Measurements from ENCODE around the gene CDC42BPB.

Gene CDC42BPB

GRCh38 chr14:102994689-102995088 lies 62.7 kb downstream of the CDC42BPB start:
- Histone ChIP-seq H3K4me3 (ENCODE audit: insufficient read depth, low read depth, low read length) (no peak overlapping the region), H3K9me3 (ENCODE audit: control insufficient read depth, low read length) (no peaks in the 10 kb centered on the region), H3K36me3 (ENCODE audit: control insufficient read depth, insufficient read depth, low read length) (peaks cover 20% of the 10 kb centered on the region), H3K27ac (ENCODE audit: insufficient read depth, low read depth, low read length, poor library complexity, severe bottlenecking) (no peak overlapping the region), H3K4me1 (ENCODE audit: control insufficient read depth, insufficient read depth, low read length) (no peaks in the 10 kb centered on the region), H3K27me3 (ENCODE audit: control insufficient read depth, insufficient read depth, low read length, poor library complexity, severe bottlenecking) (no peaks in the 10 kb centered on the region)
- 91 to 94% methylated on average over 4 of the region's 4 CpGs for WGBS, 2 experiments

- Histone ChIP-seq H3K4me1 (ENCODE audit: control insufficient read depth, insufficient read depth, low read length) (no peaks in the 10 kb centered on the region), H3K36me3 (ENCODE audit: control insufficient read depth, insufficient read depth, low read length) (peaks cover 23% of the 10 kb centered on the region), H3K9me3 (ENCODE audit: control insufficient read depth, low read length) (no peaks in the 10 kb centered on the region), H3K4me3 (ENCODE audit: insufficient read depth, low read depth, low read length) (no peak overlapping the region), H3K27me3 (ENCODE audit: control insufficient read depth, insufficient read depth, low read length, poor library complexity, severe bottlenecking) (no peaks in the 10 kb centered on the region), H3K27ac (ENCODE audit: insufficient read depth, low read depth, low read length, poor library complexity, severe bottlenecking) (no peak overlapping the region)
- WGBS, 2 experiments: 82 to 93% methylated on average over 2 of the region's 3 CpGs
Measured at GRCh38 chr14:102993523-102993922, 63.8 kb downstream of the CDC42BPB start.

GRCh38 chr14:102991376-102991775 lies 66.0 kb downstream of the CDC42BPB start:
- 92 to 97% methylated on average over 2 of the region's 3 CpGs for WGBS, 2 experiments
- no peaks in the 10 kb centered on the region for H3K9me3 ChIP-seq (ENCODE audit: control insufficient read depth, low read length)
- no peaks in the 10 kb centered on the region for H3K27me3 ChIP-seq (ENCODE audit: control insufficient read depth, insufficient read depth, low read length, poor library complexity, severe bottlenecking)
- H3K4me1 ChIP-seq (ENCODE audit: control insufficient read depth, insufficient read depth, low read length): no peaks in the 10 kb centered on the region
- H3K27ac ChIP-seq (ENCODE audit: insufficient read depth, low read depth, low read length, poor library complexity, severe bottlenecking): no peak overlapping the region
- H3K36me3 ChIP-seq (ENCODE audit: control insufficient read depth, insufficient read depth, low read length): peaks cover 19% of the 10 kb centered on the region
- no peak overlapping the region for H3K4me3 ChIP-seq (ENCODE audit: insufficient read depth, low read depth, low read length)

GRCh38 chr14:102988054-102988453 lies 69.3 kb downstream of the CDC42BPB start:
- Histone ChIP-seq H3K4me3 (ENCODE audit: insufficient read depth, low read depth, low read length) (no peak overlapping the region), H3K36me3 (ENCODE audit: control insufficient read depth, insufficient read depth, low read length) (peaks cover 16% of the 10 kb centered on the region)
- WGBS, 2 experiments: 96 to 97% methylated on average over 1 of the region's 1 CpG

GRCh38 chr14:102986810-102987579 lies 70.4 kb downstream of the CDC42BPB start:
- H3K36me3 ChIP-seq (ENCODE audit: control insufficient read depth, insufficient read depth, low read length): peaks cover 15% of the 10 kb centered on the region
- no peak overlapping the region for H3K27ac ChIP-seq (ENCODE audit: insufficient read depth, low read depth, low read length, poor library complexity, severe bottlenecking)
- no peaks in the 10 kb centered on the region for H3K4me1 ChIP-seq (ENCODE audit: control insufficient read depth, insufficient read depth, low read length)
- WGBS, 2 experiments: 92 to 95% methylated on average over 19 of the region's 19 CpGs
- no peak overlapping the region for H3K4me3 ChIP-seq (ENCODE audit: insufficient read depth, low read depth, low read length)
- H3K27me3 ChIP-seq (ENCODE audit: control insufficient read depth, insufficient read depth, low read length, poor library complexity, severe bottlenecking): no peaks in the 10 kb centered on the region
- H3K9me3 ChIP-seq (ENCODE audit: control insufficient read depth, low read length): no peaks in the 10 kb centered on the region

More at GRCh38 chr14:102988054-102988453, 69.3 kb downstream of the CDC42BPB start:
- Histone ChIP-seq H3K27ac (ENCODE audit: insufficient read depth, low read depth, low read length, poor library complexity, severe bottlenecking) (no peak overlapping the region), H3K9me3 (ENCODE audit: control insufficient read depth, low read length) (no peaks in the 10 kb centered on the region), H3K27me3 (ENCODE audit: control insufficient read depth, insufficient read depth, low read length, poor library complexity, severe bottlenecking) (no peaks in the 10 kb centered on the region), H3K4me1 (ENCODE audit: control insufficient read depth, insufficient read depth, low read length) (no peaks in the 10 kb centered on the region)

GRCh38 chr14:102985665-102986064 lies 71.7 kb downstream of the CDC42BPB start:
- Histone ChIP-seq H3K4me3 (ENCODE audit: insufficient read depth, low read depth, low read length) (no peak overlapping the region), H3K36me3 (ENCODE audit: control insufficient read depth, insufficient read depth, low read length) (peaks cover 13% of the 10 kb centered on the region), H3K4me1 (ENCODE audit: control insufficient read depth, insufficient read depth, low read length) (no peaks in the 10 kb centered on the region), H3K9me3 (ENCODE audit: control insufficient read depth, low read length) (no peaks in the 10 kb centered on the region), H3K27me3 (ENCODE audit: control insufficient read depth, insufficient read depth, low read length, poor library complexity, severe bottlenecking) (no peaks in the 10 kb centered on the region), H3K27ac (ENCODE audit: insufficient read depth, low read depth, low read length, poor library complexity, severe bottlenecking) (no peak overlapping the region)
- 87 to 89% methylated on average over 10 of the region's 10 CpGs for WGBS, 2 experiments

GRCh38 chr14:102984336-102985102 lies 72.8 kb downstream of the CDC42BPB start:
- Histone ChIP-seq H3K4me3 (ENCODE audit: insufficient read depth, low read depth, low read length) (no peak overlapping the region), H3K4me1 (ENCODE audit: control insufficient read depth, insufficient read depth, low read length) (no peaks in the 10 kb centered on the region), H3K9me3 (ENCODE audit: control insufficient read depth, low read length) (no peaks in the 10 kb centered on the region), H3K36me3 (ENCODE audit: control insufficient read depth, insufficient read depth, low read length) (peaks cover 10% of the 10 kb centered on the region), H3K27ac (ENCODE audit: insufficient read depth, low read depth, low read length, poor library complexity, severe bottlenecking) (no peak overlapping the region), H3K27me3 (ENCODE audit: control insufficient read depth, insufficient read depth, low read length, poor library complexity, severe bottlenecking) (no peaks in the 10 kb centered on the region)
- 96% methylated on average over 19 of the region's 19 CpGs for WGBS, 2 experiments

- Histone ChIP-seq H3K27ac (ENCODE audit: insufficient read depth, low read depth, low read length, poor library complexity, severe bottlenecking) (no peak overlapping the region), H3K36me3 (ENCODE audit: control insufficient read depth, insufficient read depth, low read length) (peaks cover 3% of the 10 kb centered on the region), H3K4me3 (ENCODE audit: insufficient read depth, low read depth, low read length) (no peak overlapping the region), H3K27me3 (ENCODE audit: control insufficient read depth, insufficient read depth, low read length, poor library complexity, severe bottlenecking) (no peaks in the 10 kb centered on the region), H3K4me1 (ENCODE audit: control insufficient read depth, insufficient read depth, low read length) (no peaks in the 10 kb centered on the region), H3K9me3 (ENCODE audit: control insufficient read depth, low read length) (no peaks in the 10 kb centered on the region)
- WGBS, 2 experiments: 95% methylated on average over 14 of the region's 14 CpGs
Measured at GRCh38 chr14:102983496-102983895, 73.9 kb downstream of the CDC42BPB start.

- H3K36me3 ChIP-seq (ENCODE audit: control insufficient read depth, insufficient read depth, low read length): peaks cover 7% of the 10 kb centered on the region
- no peaks in the 10 kb centered on the region for H3K4me1 ChIP-seq (ENCODE audit: control insufficient read depth, insufficient read depth, low read length)
- H3K9me3 ChIP-seq (ENCODE audit: control insufficient read depth, low read length): no peaks in the 10 kb centered on the region
- no peak overlapping the region for H3K27ac ChIP-seq (ENCODE audit: insufficient read depth, low read depth, low read length, poor library complexity, severe bottlenecking)
- H3K27me3 ChIP-seq (ENCODE audit: control insufficient read depth, insufficient read depth, low read length, poor library complexity, severe bottlenecking): no peaks in the 10 kb centered on the region
- WGBS, 2 experiments: 88 to 90% methylated on average over 15 of the region's 15 CpGs
- H3K4me3 ChIP-seq (ENCODE audit: insufficient read depth, low read depth, low read length): no peak overlapping the region
Measured at GRCh38 chr14:102982852-102983470, 74.4 kb downstream of the CDC42BPB start.

GRCh38 chr14:102980409-102980810 lies 76.9 kb downstream of the CDC42BPB start:
- Histone ChIP-seq H3K4me1 (ENCODE audit: control insufficient read depth, insufficient read depth, low read length) (no peaks in the 10 kb centered on the region), H3K4me3 (ENCODE audit: insufficient read depth, low read depth, low read length) (no peak overlapping the region), H3K27me3 (ENCODE audit: control insufficient read depth, insufficient read depth, low read length, poor library complexity, severe bottlenecking) (no peaks in the 10 kb centered on the region), H3K9me3 (ENCODE audit: control insufficient read depth, low read length) (no peaks in the 10 kb centered on the region), H3K36me3 (ENCODE audit: control insufficient read depth, insufficient read depth, low read length) (peaks cover 8% of the 10 kb centered on the region), H3K27ac (ENCODE audit: insufficient read depth, low read depth, low read length, poor library complexity, severe bottlenecking) (no peak overlapping the region)
- WGBS, 2 experiments: 93 to 95% methylated on average over 8 of the region's 8 CpGs
